Retina (tissue), 1 donor: ENCODE data around the gene ARNT2.

Experiments used
- DNase-seq: peaks from one replicate; pipeline ENCODE4 v3.0.0-alpha.2; 2016

The ARNT2 gene

GRCh38 chr15:80560601-80561400, 156.6 kb downstream of the ARNT2 start:
- DNase-seq, result no peak

GRCh38 chr15:80561500-80561899, 157.3 kb downstream of the ARNT2 start:
- no peak for DNase-seq

GRCh38 chr15:80562033-80562432, 157.9 kb downstream of the ARNT2 start:
- DNase-seq, result no peak

- DNase-seq, result no peak
Observed at GRCh38 chr15:80562846-80563245, 158.7 kb downstream of the ARNT2 start.

GRCh38 chr15:80563372-80563997, 159.3 kb downstream of the ARNT2 start:
- no peak for DNase-seq

- DNase-seq, result no peak
Observed at GRCh38 chr15:80564056-80564455, 159.9 kb downstream of the ARNT2 start.

- DNase-seq, result no peak
Observed at GRCh38 chr15:80565398-80565797, 161.2 kb downstream of the ARNT2 start.

- no peak for DNase-seq
Observed at GRCh38 chr15:80565988-80566387, 161.8 kb downstream of the ARNT2 start.

GRCh38 chr15:80567721-80568157, 163.6 kb downstream of the ARNT2 start:
- peak; percentile 55 for DNase-seq

GRCh38 chr15:80568298-80568697, 164.1 kb downstream of the ARNT2 start:
- no peak for DNase-seq

- DNase-seq, result peak; percentile 43
Observed at GRCh38 chr15:80568876-80569605, 164.9 kb downstream of the ARNT2 start.

GRCh38 chr15:80569656-80570055, 165.5 kb downstream of the ARNT2 start:
- DNase-seq, result no peak

- DNase-seq, result no peak
Observed at GRCh38 chr15:80570553-80570952, 166.4 kb downstream of the ARNT2 start.

- no peak for DNase-seq
Observed at GRCh38 chr15:80572337-80572736, 168.2 kb downstream of the ARNT2 start.

GRCh38 chr15:80573606-80574005, 169.4 kb downstream of the ARNT2 start:
- no peak for DNase-seq

GRCh38 chr15:80574590-80574989, 170.4 kb downstream of the ARNT2 start:
- no peak for DNase-seq

GRCh38 chr15:80576519-80577090, 172.4 kb downstream of the ARNT2 start:
- no peak for DNase-seq

- no peak for DNase-seq
Observed at GRCh38 chr15:80577552-80578205, 173.5 kb downstream of the ARNT2 start.

- DNase-seq, result no peak
Observed at GRCh38 chr15:80578206-80578595, 174.0 kb downstream of the ARNT2 start.

- DNase-seq, result no peak
Observed at GRCh38 chr15:80578871-80579270, 174.7 kb downstream of the ARNT2 start.

GRCh38 chr15:80579611-80580010, 175.4 kb downstream of the ARNT2 start:
- DNase-seq, result no peak

GRCh38 chr15:80580106-80580505, 175.9 kb downstream of the ARNT2 start:
- no peak for DNase-seq
